GM03348 (cell line): Measurements from ENCODE around the gene ANKH.
A peak's percentile ranks its signal among the peaks of the same experiment; 100 is the strongest.

ENCODE experiments used
- DNase-seq: peaks from one replicate; pipeline ENCODE4 v3.0.0; 2012; ENCODE audit warnings: low spot score

The ANKH gene

DNA sequence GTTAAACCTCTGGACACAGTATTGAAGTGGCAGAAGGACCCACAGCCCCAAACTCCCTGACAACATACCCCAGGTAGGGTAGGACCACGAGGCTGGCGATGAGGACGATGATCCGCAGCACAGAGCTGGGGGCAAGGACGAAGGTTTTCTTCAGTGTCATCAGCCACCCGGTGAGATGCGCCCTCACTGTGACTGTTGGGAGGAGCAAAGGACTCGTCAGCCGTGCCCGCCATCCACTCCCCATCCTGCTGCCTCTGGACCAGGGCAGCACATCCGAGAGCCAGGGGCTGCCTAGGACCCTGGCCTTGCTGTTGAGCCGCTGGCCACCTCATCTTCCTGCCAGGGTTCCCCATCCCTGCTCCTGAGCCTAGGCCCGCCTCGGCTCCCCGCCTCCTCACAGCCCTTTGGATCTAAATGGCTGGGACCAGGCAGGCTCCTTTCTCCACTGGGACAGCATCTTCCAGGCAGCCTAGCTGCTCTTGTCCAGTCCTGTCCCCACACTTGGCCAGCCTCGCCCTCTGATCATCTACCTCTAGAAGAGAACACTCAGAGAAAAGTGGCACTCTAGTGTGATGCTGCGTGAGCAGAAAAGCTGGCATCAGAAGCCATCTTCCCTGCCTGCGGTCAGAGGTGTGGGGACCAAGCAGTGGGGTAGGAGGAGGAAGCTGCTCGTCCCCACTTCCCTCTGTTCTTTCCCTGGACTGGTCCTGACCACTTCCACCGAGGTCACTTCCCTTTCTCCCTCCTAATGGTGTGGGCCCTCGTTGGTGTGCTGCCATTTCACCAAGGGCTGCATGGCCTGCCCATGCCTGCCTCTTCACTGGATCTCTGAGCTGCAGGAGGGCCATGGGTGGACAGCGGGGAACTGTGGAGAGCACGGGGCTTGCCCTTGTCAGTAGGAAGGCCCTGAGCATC lies 157.8 kb downstream of the ANKH start:
- no peak for DNase-seq

DNA sequence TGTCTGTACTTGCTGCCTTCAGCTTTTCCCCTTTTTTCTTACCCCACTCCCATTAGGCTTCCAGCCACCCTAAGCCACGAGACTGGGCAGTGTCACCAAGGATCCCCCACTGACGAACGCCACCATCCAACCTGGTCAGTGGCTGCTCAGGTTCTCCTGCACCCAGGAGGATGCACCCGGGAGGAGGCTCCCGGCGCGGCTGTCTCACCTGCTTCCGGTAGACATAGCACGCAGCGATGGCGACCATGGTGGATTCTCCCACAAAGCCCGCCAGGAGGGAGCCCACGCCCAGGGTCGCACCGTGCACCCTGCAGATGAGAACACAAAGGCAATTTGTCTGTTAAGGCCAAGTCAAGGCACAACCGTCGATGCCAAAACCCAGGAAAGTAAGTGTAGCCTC lies 158.9 kb downstream of the ANKH start:
- DNase-seq = no peak

- DNase-seq = no peak
Observed at GRCh38 chr5:14712131-14712530, 159.4 kb downstream of the ANKH start.

- no peak for DNase-seq
Observed at GRCh38 chr5:14710313-14710994, 161.1 kb downstream of the ANKH start.

- DNase-seq = no peak
Observed at GRCh38 chr5:14708551-14708950, 163.0 kb downstream of the ANKH start.

GRCh38 chr5:14707811-14708390 lies 163.7 kb downstream of the ANKH start:
- DNase-seq = no peak

DNA sequence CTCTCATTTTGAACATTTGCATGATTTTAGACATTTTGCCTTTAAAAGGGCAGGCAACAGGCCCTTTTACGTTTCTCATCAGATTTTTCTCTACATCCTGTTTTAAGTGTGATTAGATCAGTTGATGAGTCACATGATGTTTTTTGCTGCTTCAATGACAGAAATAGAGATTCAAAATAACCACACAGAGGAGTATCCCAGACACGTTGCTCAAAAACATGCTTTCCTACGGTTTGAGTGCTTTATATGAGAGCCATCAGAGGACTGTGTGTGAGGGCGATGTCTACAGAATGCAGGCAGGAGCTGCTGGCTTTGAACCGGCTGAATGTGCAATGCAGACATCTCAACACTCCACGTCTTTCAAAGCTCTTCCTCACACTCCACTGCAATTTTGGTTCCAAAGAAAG lies 165.0 kb downstream of the ANKH start:
- DNase-seq = peak; percentile 75

- no peak for DNase-seq
Observed at GRCh38 chr5:14705556-14705955, 166.0 kb downstream of the ANKH start.

DNA sequence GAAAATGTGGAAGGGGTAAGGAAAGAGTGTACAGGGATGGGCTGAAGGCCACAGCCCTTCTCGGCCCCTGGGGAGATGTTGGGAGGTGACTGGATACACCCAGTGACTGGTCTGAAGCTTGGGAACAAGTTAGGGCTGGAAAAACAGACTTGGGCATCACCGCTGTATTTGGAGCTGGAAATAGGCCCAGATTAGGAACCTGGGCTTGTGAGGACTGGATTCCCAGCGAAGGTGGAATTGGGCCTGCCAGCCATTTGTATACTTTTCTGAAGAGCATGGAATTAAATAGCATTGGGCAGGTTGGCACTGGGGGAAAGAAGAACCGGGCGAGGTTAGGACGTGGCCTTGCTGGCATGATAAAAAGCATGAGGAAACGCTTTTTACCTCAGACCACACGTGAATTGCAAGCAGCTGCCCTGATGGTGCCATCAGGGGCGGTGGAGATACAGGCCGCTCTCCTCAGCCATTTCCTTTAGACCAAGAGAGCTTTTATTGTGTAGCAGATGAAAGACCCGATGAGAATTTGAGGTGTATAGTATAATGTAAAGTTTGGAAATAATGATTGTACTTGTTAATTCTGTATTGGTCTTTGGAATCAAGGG lies 169.2 kb downstream of the ANKH start:
- no peak for DNase-seq

GRCh38 chr5:14701556-14701955 lies 170.0 kb downstream of the ANKH start:
- DNase-seq = no peak

DNA sequence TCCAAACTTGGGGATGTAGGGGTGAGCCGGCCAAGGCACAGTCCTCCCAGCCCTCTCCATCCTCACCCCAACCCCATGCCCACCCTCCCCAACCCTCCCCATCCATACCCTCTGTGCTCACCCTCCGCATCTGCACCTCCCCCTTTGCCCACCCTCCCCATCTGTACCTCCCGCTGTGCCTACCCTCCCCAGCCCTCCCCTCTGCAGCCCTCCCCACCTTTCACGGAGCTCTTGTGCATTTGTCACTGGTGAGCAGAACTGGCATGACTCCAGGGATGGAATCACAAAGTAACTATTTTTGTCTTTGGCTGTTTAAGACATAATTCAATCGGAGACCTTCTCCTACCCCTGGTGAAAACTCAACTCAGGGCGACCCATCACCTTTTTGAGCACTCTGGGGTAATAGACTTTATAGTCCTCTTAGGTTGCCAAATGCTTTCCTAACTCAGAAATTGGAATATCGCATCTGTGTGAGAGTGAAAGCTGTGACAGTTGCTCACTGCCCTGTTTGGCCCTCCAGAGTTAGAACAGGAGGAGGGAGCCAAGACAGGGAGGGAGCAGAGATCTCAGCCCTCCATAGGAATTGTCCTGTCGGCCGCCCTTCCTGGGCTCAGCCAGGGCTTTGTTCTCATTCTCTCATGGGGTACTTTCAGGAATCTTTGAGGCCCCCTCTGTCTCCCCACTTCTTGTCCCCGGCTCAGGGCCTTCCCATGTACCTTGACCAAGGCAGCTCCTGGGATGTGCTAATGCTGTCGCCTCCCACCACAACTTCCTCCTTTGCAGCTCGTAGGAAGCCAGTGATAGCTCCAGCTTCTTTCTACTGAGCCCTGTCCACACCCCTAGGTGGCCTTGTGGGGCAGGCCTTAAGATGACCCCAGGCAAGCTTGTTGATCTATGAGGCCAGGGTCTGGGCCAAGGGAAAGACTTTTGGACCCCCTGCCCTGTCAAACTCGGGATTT lies 170.8 kb downstream of the ANKH start:
- no peak for DNase-seq

DNA sequence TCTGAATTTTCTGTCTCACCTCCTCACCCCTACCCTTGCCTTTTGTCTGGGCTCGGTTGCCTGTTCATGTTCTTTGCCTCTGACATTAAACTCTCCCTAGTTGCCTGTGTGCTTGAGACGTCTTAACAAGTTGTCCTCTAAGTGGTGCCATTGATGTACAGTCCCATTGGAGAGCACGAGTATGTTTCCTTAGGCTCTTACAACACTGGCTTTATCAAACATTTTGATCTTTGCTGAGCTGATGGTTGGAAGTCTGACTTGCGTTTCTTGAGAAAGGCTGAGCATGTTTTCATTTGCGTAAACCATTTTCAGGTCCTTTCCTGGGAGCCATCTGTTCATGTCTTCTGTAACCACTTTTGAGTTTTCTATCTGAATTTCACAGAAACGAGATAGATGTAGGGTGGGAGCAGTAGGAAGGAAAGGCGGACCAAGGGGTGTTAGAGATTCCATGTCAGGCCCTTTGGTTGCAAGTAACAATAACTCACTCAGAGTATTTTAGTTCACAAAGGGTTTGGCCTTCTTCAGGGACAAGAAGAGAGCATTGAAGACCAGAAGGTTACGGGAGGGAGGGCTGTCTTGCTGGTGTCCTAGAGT lies 171.7 kb downstream of the ANKH start:
- no peak for DNase-seq

DNA sequence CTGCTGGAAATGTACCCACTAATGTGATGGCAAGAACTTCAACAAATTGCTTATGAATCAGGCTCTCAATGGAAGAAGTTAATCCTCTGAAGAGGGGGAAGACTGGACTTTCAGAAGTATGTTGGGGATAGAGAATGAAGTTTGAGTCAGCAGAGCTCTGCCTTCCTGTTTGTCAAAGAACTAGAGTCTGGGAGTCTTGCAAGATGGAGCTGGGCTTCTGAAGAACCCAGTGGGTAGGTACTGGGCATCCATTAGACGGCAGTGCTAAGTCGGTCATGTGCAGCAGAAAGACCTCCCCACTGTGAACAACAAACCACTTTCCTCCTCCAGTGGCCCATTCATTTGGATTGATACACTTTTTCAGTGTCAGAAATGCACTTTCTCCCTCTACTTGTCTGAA lies 172.4 kb downstream of the ANKH start:
- DNase-seq = no peak

DNA sequence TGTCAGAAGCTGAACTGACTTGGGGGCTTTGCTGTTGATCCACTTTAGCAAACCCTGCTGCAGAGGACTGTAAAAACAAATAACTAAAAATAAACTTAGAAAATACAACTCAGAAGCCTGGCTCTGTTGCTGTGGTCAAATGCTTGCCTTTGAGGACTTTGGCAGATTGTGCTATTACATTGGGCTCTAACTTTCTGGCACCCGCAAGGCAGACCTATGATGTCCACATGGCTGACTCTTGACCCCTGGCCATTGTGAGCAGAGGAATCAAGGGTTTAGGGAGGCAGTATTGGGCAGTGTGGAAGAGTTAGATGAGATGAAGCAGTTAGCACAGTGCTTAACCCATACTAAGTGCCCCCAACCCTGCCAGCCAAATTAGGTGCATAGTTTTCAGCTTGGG lies 173.1 kb downstream of the ANKH start:
- DNase-seq = no peak

DNA sequence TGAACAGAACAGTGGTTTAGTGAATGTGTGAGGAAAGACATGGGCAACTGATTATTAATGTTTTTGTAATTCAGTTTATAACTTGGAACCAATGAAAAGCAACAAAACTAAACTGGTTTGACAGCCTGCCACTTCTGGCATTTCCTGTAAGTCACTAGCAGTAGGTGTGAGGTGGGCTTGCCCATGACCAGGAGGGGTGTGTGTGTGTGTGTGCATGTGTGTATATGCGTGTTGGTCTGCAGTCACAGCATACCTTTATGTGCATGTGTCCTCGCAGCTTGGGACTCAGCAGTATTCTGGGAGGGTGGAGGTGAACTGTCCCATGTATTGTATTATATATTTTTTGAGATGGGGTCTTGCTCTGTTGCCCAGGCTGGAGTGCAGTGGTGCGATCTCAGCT lies 174.7 kb downstream of the ANKH start:
- no peak for DNase-seq

DNA sequence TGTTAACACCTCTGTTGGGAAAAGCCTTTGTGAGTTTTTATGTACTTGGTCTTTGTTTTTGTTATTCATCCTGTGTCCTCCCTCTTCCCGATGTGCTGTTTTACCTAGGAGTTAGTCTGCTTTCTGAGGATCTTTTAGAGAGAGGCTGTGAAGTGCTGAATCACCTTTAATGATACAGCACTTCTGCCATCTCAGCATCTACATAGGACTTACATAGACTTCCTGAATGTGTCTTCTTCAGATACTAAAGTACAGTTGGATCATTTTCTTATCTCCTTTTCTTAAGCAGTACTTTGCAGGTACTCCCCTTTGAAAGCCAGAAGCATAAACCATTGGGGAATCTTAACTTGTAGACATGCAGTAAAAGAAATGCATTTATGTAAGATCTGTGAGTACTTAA lies 175.5 kb downstream of the ANKH start:
- no peak for DNase-seq

- DNase-seq = no peak
Observed at GRCh38 chr5:14695152-14695551, 176.4 kb downstream of the ANKH start.

GRCh38 chr5:14693070-14693469 lies 178.5 kb downstream of the ANKH start:
- no peak for DNase-seq

GRCh38 chr5:14687023-14687665 lies 184.4 kb downstream of the ANKH start:
- DNase-seq = peak; percentile 32

GRCh38 chr5:14686517-14686916 lies 185.1 kb downstream of the ANKH start:
- no peak for DNase-seq

DNA sequence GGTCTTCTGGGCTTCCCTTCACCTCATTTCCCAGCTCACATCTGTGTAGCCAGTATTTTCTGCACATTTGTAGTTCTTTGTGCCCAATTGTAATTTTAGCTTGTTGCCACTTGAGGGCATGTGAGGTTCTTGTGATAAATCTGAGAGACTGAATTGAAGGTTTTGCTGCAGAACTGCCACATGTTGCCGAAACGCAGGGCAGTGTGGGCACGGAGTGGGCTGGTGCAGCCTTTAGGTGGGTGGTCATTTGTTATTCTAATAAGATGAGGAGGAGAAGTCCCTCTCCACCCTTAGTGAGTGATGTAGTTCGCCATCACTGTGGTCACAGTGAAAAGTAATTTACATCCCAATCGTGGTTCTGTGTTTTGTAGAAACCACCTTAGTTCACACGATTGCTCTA lies 185.8 kb downstream of the ANKH start:
- DNase-seq = peak; percentile 78
